MM.1S (cell line): ENCODE results near the gene PDGFRB.

ENCODE experiments used
- CTCF ChIP-seq: fragments of 300-600 bp; sonication (generic); IDR thresholded peaks from 2 replicates; pipeline ENCODE4 v1.5.1; 2016; ENCODE audit warnings: antibody characterized with exemption, low read length, mixed read lengths
- EZH2 ChIP-seq: fragments of 300-600 bp; sonication (generic); optimal IDR thresholded peaks from 2 replicates; pipeline ENCODE3; 2017; ENCODE audit warnings: low read depth, mild to moderate bottlenecking, antibody characterized with exemption, low read length, mixed read lengths
- EZH2phosphoT487 ChIP-seq: fragments of 300-600 bp; sonication (generic); IDR thresholded peaks from 2 replicates; pipeline ENCODE4 v1.6.1; 2018; ENCODE audit warnings: antibody characterized with exemption, low read length

- TF ChIP-seq CTCF (no peak), EZH2 (no peak), EZH2phosphoT487 (no peak)
These were observed 4.9 kb upstream of the PDGFRB start for GRCh38 chr5:150160448-150161081.
